Upper lobe of right lung (tissue), 1 donor: ENCODE data around the gene ARHGAP6. TPM values are rescaled to one million over a fixed set of nuclear protein-coding genes. Genes with fewer than 3 reads are reported as not detected.

ENCODE experiments used
- ATAC-seq: fragments of 200-7000 bp; cut with Tn5 transposase; one replicate; pipeline ENCODE4 v1.9.1; 2020; ENCODE audit warnings: mild to moderate bottlenecking, moderate library complexity
- DNase-seq: peaks from one replicate; pipeline ENCODE4 v3.0.0-alpha.2; 2020
- H3K27ac ChIP-seq: fragments of 200-600 bp; one replicate; pipeline ENCODE4 v1.8.0; 2022
- H3K27me3 ChIP-seq: fragments of 200-600 bp; one replicate; pipeline ENCODE4 v1.8.0; 2022; ENCODE audit warnings: mild to moderate bottlenecking
- H3K36me3 ChIP-seq: fragments of 200-600 bp; one replicate; pipeline ENCODE4 v1.8.0; 2022
- H3K4me1 ChIP-seq: fragments of 200-600 bp; one replicate; pipeline ENCODE4 v1.8.0; 2022
- H3K4me3 ChIP-seq: fragments of 200-600 bp; one replicate; pipeline ENCODE4 v1.8.0; 2022; ENCODE audit warnings: mild to moderate bottlenecking
- H3K9me3 ChIP-seq: fragments of 200-600 bp; one replicate; pipeline ENCODE4 v1.8.0; 2022
- CTCF ChIP-seq: fragments of 200-600 bp; IDR thresholded peaks from one replicate; pipeline ENCODE4 v1.8.0; 2022; ENCODE audit warnings: antibody characterized with exemption
- intact Hi-C: fragments of 100-400 bp; cut with DNase I; formaldehyde crosslinking; loops from one replicate; pipeline ENCODE4 v1.11.0; 2022
- total RNA-seq: library from RNA; stranded (reverse); fragmentation: NEBNext Ultra II Directional; extraction: Animal tissue kit (Norgen Biotek cat#: 25700); gene quantifications from one replicate; pipeline ENCODE4 v1.2.1, GENCODE V29; 2021
- donor health status: DM: no; HTN: yes; CAD: no; lungs with severe emphysema.

The ARHGAP6 gene
- total RNA-seq, 1 donor from 2014 or later, result 17.1 TPM

- no peaks in the 10 kb centered on the region for H3K9me3 ChIP-seq
- no peak for ATAC-seq
These were observed 548.0 kb downstream of the ARHGAP6 start for GRCh38 chrX:11117745-11118144.

GRCh38 chrX:11113731-11114130 is 552.0 kb downstream of the ARHGAP6 start:
- H3K4me1 ChIP-seq, result peaks cover 5% of the 10 kb centered on the region
- intact Hi-C loops, result no loop called here
- no peaks in the 10 kb centered on the region for H3K27me3 ChIP-seq
- TF ChIP-seq CTCF, result no peak
- peaks cover 40% of the 10 kb centered on the region for H3K36me3 ChIP-seq
- no peak overlapping the region for H3K4me3 ChIP-seq
- ATAC-seq (peak; percentile 28), DNase-seq (no peak)
- no peak overlapping the region for H3K27ac ChIP-seq
- no peaks in the 10 kb centered on the region for H3K9me3 ChIP-seq

More at GRCh38 chrX:11117745-11118144, 548.0 kb downstream of the ARHGAP6 start:
- Histone ChIP-seq H3K4me3 (no peak overlapping the region), H3K27ac (no peak overlapping the region), H3K27me3 (no peaks in the 10 kb centered on the region), H3K4me1 (no peaks in the 10 kb centered on the region), H3K36me3 (peaks cover 69% of the 10 kb centered on the region)
- intact Hi-C loops, result no loop called here
- no peak for TF ChIP-seq CTCF
- DNase-seq, result no peak

GRCh38 chrX:11111947-11112346 is 553.8 kb downstream of the ARHGAP6 start:
- Histone ChIP-seq H3K27me3 (no peaks in the 10 kb centered on the region), H3K4me3 (peak overlapping the region; percentile 68), H3K4me1 (peaks cover 5% of the 10 kb centered on the region), H3K27ac (peak overlapping the region; percentile 81), H3K9me3 (no peaks in the 10 kb centered on the region), H3K36me3 (peaks cover 23% of the 10 kb centered on the region)
- intact Hi-C loops, result no loop called here
- ATAC-seq, result no peak
- no peak for DNase-seq
- no peak for TF ChIP-seq CTCF

GRCh38 chrX:11111037-11111851 is 554.5 kb downstream of the ARHGAP6 start, which contains the start of gene HCCS:
Gene HCCS (plus strand): TSS chrX:11111332. CDS start chrX:11112061, 729 bp downstream.
- Histone ChIP-seq H3K9me3 (no peaks in the 10 kb centered on the region), H3K27ac (peak within 1 kb of the TSS; percentile 81), H3K36me3 (peaks cover 16% of the 10 kb centered on the region), H3K4me1 (peaks cover 5% of the 10 kb centered on the region), H3K27me3 (no peaks in the 10 kb centered on the region), H3K4me3 (peak within 1 kb of the TSS; percentile 68)
- ATAC-seq, result peak; percentile 98
- DNase-seq, result peak; percentile 90
- no peak for TF ChIP-seq CTCF
- intact Hi-C loops, result no loop called here

- intact Hi-C loops, result no loop called here
- no peaks in the 10 kb centered on the region for H3K9me3 ChIP-seq
These were observed 555.8 kb downstream of the ARHGAP6 start for GRCh38 chrX:11109968-11110367.

More at GRCh38 chrX:11109968-11110367, 555.8 kb downstream of the ARHGAP6 start:
- DNase-seq (no peak), ATAC-seq (no peak)
- Histone ChIP-seq H3K4me3 (no peak overlapping the region), H3K36me3 (peaks cover 4% of the 10 kb centered on the region), H3K4me1 (peaks cover 5% of the 10 kb centered on the region), H3K27me3 (no peaks in the 10 kb centered on the region), H3K27ac (no peak overlapping the region)
- TF ChIP-seq CTCF, result no peak
